NCI-H1930 (cell line): ENCODE data around the gene SLC7A9.
"Not testable (repeated sequence)": the region's sequence is repeated elsewhere in the genome, so short reads cannot be mapped to it uniquely, and the experiment has no call there.

Experiments used
- DNase-seq, 2 experiments: peaks; one replicate each; lab custom pipeline; 2025; lab: John Stamatoyannopoulos, UW

Gene SLC7A9

GRCh38 chr19:32798201-32798600 is 71.4 kb downstream of the SLC7A9 start:
- no peak for DNase-seq

- DNase-seq: no peak
Observed at GRCh38 chr19:32789429-32789828, 80.1 kb downstream of the SLC7A9 start.

- DNase-seq: not testable (repeated sequence)
Observed at GRCh38 chr19:32787895-32788294, 81.7 kb downstream of the SLC7A9 start.

GRCh38 chr19:32787161-32787813 is 82.3 kb downstream of the SLC7A9 start:
- DNase-seq: not testable (repeated sequence)

- not testable (repeated sequence) for DNase-seq
Observed at GRCh38 chr19:32782089-32782488, 87.5 kb downstream of the SLC7A9 start.

- no peak for DNase-seq
Observed at GRCh38 chr19:32781280-32781679, 88.3 kb downstream of the SLC7A9 start.
